ENCODE data around the gene CMIP.

The CMIP gene

GRCh38 chr16:81625544-81626153, 181.0 kb downstream of the CMIP start:
- peak; percentile 65 for DNase-seq (ENCODE audit: low read depth)

- DNase-seq (ENCODE audit: low read depth): peak; percentile 58
Measured at GRCh38 chr16:81626181-81626674, 181.6 kb downstream of the CMIP start.

GRCh38 chr16:81627024-81627423, 182.4 kb downstream of the CMIP start:
- DNase-seq (ENCODE audit: low read depth): peak; percentile 61

- no peak for DNase-seq (ENCODE audit: low read depth)
Measured at GRCh38 chr16:81627729-81628244, 183.2 kb downstream of the CMIP start.

- no peak for DNase-seq (ENCODE audit: low read depth)
Measured at GRCh38 chr16:81629034-81629802, 184.6 kb downstream of the CMIP start.

GRCh38 chr16:81629896-81630634, 185.5 kb downstream of the CMIP start:
- no peak for DNase-seq (ENCODE audit: low read depth)

- no peak for DNase-seq (ENCODE audit: low read depth)
Measured at GRCh38 chr16:81630635-81631031, 186.0 kb downstream of the CMIP start.

- peak; percentile 90 for DNase-seq (ENCODE audit: low read depth)
Measured at GRCh38 chr16:81632392-81633146, 188.0 kb downstream of the CMIP start.

- DNase-seq (ENCODE audit: low read depth): no peak
Measured at GRCh38 chr16:81633147-81633619, 188.6 kb downstream of the CMIP start.

- no peak for DNase-seq (ENCODE audit: low read depth)
Measured at GRCh38 chr16:81633680-81634379, 189.2 kb downstream of the CMIP start.

- no peak for DNase-seq (ENCODE audit: low read depth)
Measured at GRCh38 chr16:81634380-81635062, 189.9 kb downstream of the CMIP start.

GRCh38 chr16:81635063-81635937, 190.7 kb downstream of the CMIP start:
- DNase-seq (ENCODE audit: low read depth): no peak

GRCh38 chr16:81636298-81636993, 191.8 kb downstream of the CMIP start:
- DNase-seq (ENCODE audit: low read depth): no peak

GRCh38 chr16:81637336-81638235, 193.0 kb downstream of the CMIP start:
- no peak for DNase-seq (ENCODE audit: low read depth)

- no peak for DNase-seq (ENCODE audit: low read depth)
Measured at GRCh38 chr16:81638286-81638945, 193.8 kb downstream of the CMIP start.

GRCh38 chr16:81639348-81639747, 194.7 kb downstream of the CMIP start:
- no peak for DNase-seq (ENCODE audit: low read depth)
